K562 (cell line): ENCODE data around the gene LMTK2. TPM values are rescaled to one million over a fixed set of nuclear protein-coding genes. Genes with fewer than 3 reads are reported as not detected.

Experiments
- ATAC-seq: fragments of 200-7000 bp; cut with Tn5 transposase; 3 replicates; pipeline ENCODE4 v1.9.1; 2020; ENCODE audit warnings: moderate library complexity
- BruUV-seq: library from RNA; stranded (reverse); fragments of 400-500 nt; replicated peaks from 2 replicates; lab custom pipeline; 2021; lab: Mats Ljungman, UMichigan
- CTCF ChIA-PET: fragments of 300-600 bp; formaldehyde crosslinking; extraction: SDS; loops from one replicate; lab custom pipeline; 2021; ENCODE audit warnings: low intra/inter-chr PET ratio; lab: Yijun Ruan, JAX
- POLR2A ChIA-PET: fragments of 300-600, 350-650 bp; sonication (Branson Sonifier 250); formaldehyde crosslinking; extraction: SDS; loops from one replicate; lab custom pipeline; 2021; ENCODE audit warnings: antibody characterized with exemption, inconsistent platforms; lab: Yijun Ruan, JAX
- DNase-seq, 4 experiments: peaks; one replicate each; pipeline versions ENCODE4 v3.0.0 to v3.0.0-alpha.2; 2011 to 2018; ENCODE audit warnings: low spot score in 3 of 4, mixed read lengths in 3 of 4; ENCODE audit errors: extremely low read depth in 1 of 4
- FAIRE-seq: peaks from 2 replicates; lab custom pipeline; 2011; peaks lifted over from hg19 to GRCh38; lab: Jason Lieb, UNC
- H2AFZ ChIP-seq: 2 replicates; pipeline ENCODE4 v1.6.0; 2011; ENCODE audit warnings: low read depth, low read length, control low read depth, inconsistent platforms
- H3K27ac ChIP-seq: fragments of 200-600 bp; 3 replicates; pipeline ENCODE4 v1.8.0; 2011; ENCODE audit warnings: low read depth, mild to moderate bottlenecking, control low read depth, inconsistent platforms, low read length, moderate library complexity, mixed read lengths; ENCODE audit errors: extremely low read depth
- H3K27me3 ChIP-seq, 2 experiments: fragments of 300-600 bp in 1 of 2; 2 replicates in 1 of 2; 3 replicates in 1 of 2; pipeline versions ENCODE4 v1.6.0 to v1.8.0; 2011; ENCODE audit warnings: inconsistent platforms in 2 of 2, low read length in 2 of 2, mild to moderate bottlenecking in 1 of 2, mixed read lengths in 1 of 2, moderate library complexity in 1 of 2; ENCODE audit not compliant: control insufficient read depth in 2 of 2, insufficient read depth in 2 of 2
- H3K36me3 ChIP-seq: fragments of 300-600 bp; 3 replicates; pipeline ENCODE4 v1.8.0; 2011; ENCODE audit warnings: mild to moderate bottlenecking, low read length, inconsistent platforms; ENCODE audit not compliant: control insufficient read depth, insufficient read depth
- H3K4me1 ChIP-seq, 2 experiments: fragments of 200-600 bp in 1 of 2; replicated peaks in 1 of 2; 2 replicates in 1 of 2; 3 replicates in 1 of 2; pipeline versions ENCODE4 v1.5.1 to v1.8.0; 2011; ENCODE audit warnings: inconsistent platforms in 2 of 2, low read length in 2 of 2, mild to moderate bottlenecking in 1 of 2, mixed read lengths in 1 of 2, moderate library complexity in 1 of 2; ENCODE audit not compliant: control insufficient read depth in 2 of 2, insufficient read depth in 2 of 2
- H3K4me2 ChIP-seq: 2 replicates; pipeline ENCODE4 v1.6.1; 2011; ENCODE audit warnings: low read length, control low read depth, inconsistent platforms, mixed read lengths; ENCODE audit not compliant: insufficient read depth
- H3K4me3 ChIP-seq: fragments of 200-600 bp; sonication (generic), shearing (Covaris generic); 2 replicates; pipeline ENCODE4 v1.5.1; 2016; ENCODE audit warnings: control low read depth, inconsistent platforms
- H3K79me2 ChIP-seq: fragments of 200-600 bp; 3 replicates; pipeline ENCODE4 v1.8.0; 2011; ENCODE audit warnings: low read length, inconsistent platforms; ENCODE audit not compliant: control insufficient read depth, insufficient read depth
- H3K9ac ChIP-seq, 2 experiments: 2 replicates each; pipeline versions ENCODE4 v1.6.0 to v1.6.1; 2011; ENCODE audit warnings: low read depth in 2 of 2, low read length in 2 of 2, control low read depth in 1 of 2, inconsistent platforms in 1 of 2, mild to moderate bottlenecking in 1 of 2, mixed read lengths in 1 of 2; ENCODE audit not compliant: insufficient read depth in 1 of 2
- H3K9me1 ChIP-seq: one replicate; pipeline ENCODE4 v1.6.0; 2011; ENCODE audit warnings: inconsistent platforms, mild to moderate bottlenecking, low read length, moderate library complexity; ENCODE audit not compliant: control insufficient read depth, insufficient read depth
- H3K9me3 ChIP-seq: replicated peaks from 2 replicates; pipeline ENCODE4 v1.5.1; 2011; ENCODE audit warnings: low read depth, low read length, inconsistent platforms; ENCODE audit not compliant: control insufficient read depth, insufficient read depth
- H4K20me1 ChIP-seq: replicated peaks from 2 replicates; pipeline ENCODE4 v1.6.1; 2011; ENCODE audit warnings: low read length, inconsistent platforms, mixed read lengths; ENCODE audit not compliant: control insufficient read depth, insufficient read depth
- CCNT2 ChIP-seq: IDR thresholded peaks from 2 replicates; pipeline ENCODE4 v1.6.1; 2011; ENCODE audit warnings: borderline replicate concordance, low read depth, mild to moderate bottlenecking, moderate library complexity, mixed read lengths, low read length; ENCODE audit not compliant: insufficient read length; ENCODE audit errors: extremely low read depth
- GATA2 ChIP-seq: sonication (generic); formaldehyde crosslinking; IDR thresholded peaks from 2 replicates; pipeline ENCODE4 v1.4.0; 2020; ENCODE audit warnings: mild to moderate bottlenecking, missing genetic modification reagents
- NBN ChIP-seq: fragments of 450-650 bp; IDR thresholded peaks from 2 replicates; pipeline ENCODE4 v1.6.1; 2016; ENCODE audit warnings: low read depth, mild to moderate bottlenecking
- OTX1 ChIP-seq: fragments of 450-650 bp; formaldehyde crosslinking; IDR thresholded peaks from 2 replicates; pipeline ENCODE4 v1.4.0; 2022; ENCODE audit warnings: mild to moderate bottlenecking
- PCBP2 ChIP-seq: fragments of 200-400 bp; formaldehyde crosslinking; IDR thresholded peaks from 2 replicates; pipeline ENCODE4 v1.6.1; 2018; ENCODE audit warnings: low read length, low read depth, mild to moderate bottlenecking, moderate library complexity; ENCODE audit not compliant: poor library complexity, severe bottlenecking
- POLR2A ChIP-seq: fragments of 450-650 bp; conservative IDR thresholded peaks from 2 replicates; pipeline ENCODE4 v1.6.1; 2016
- POLR2H ChIP-seq: IDR thresholded peaks from 2 replicates; pipeline ENCODE4 v1.6.1; 2016; ENCODE audit warnings: missing genetic modification characterization, low read depth, mild to moderate bottlenecking, control low read depth, missing compliant biosample characterization, moderate library complexity
- PPARD ChIP-seq: fragments of 250-450 bp; sonication (Bioruptor Pico); IDR thresholded peaks from 2 replicates; pipeline ENCODE4 v1.8.0; 2022; ENCODE audit warnings: inconsistent platforms, mild to moderate bottlenecking, moderate library complexity
- TAF7 ChIP-seq: fragments of 450-650 bp; IDR thresholded peaks from 2 replicates; pipeline ENCODE4 v1.6.1; 2016; ENCODE audit warnings: missing genetic modification characterization, missing compliant biosample characterization
- TCF7 ChIP-seq: sonication (generic); IDR thresholded peaks from 2 replicates; pipeline ENCODE4 v1.6.1; 2016; ENCODE audit warnings: antibody characterized with exemption, borderline replicate concordance
- ZNF121 ChIP-seq: sonication (generic); formaldehyde crosslinking; conservative IDR thresholded peaks from 2 replicates; pipeline ENCODE4 v1.8.0; 2022; ENCODE audit warnings: missing genetic modification reagents
- ZNF174 ChIP-seq: fragments of 250-450 bp; sonication (Bioruptor Pico); IDR thresholded peaks from 2 replicates; pipeline ENCODE4 v1.4.0; 2020; ENCODE audit warnings: mild to moderate bottlenecking
- WGBS: fragments of 100-300 bp; shearing (Covaris generic); methylation state at CpG from one replicate; pipeline ENCODE4 v1.1.6; 2016; ENCODE audit warnings: low coverage, mixed read lengths; ENCODE audit not compliant: insufficient coverage; ENCODE audit errors: missing lambda C conversion rate; 5-methylcytosine and 5-hydroxymethylcytosine counted together
- in situ Hi-C: fragments of 300-500 bp; cut with MboI; formaldehyde crosslinking; loops from 4 replicates; pipeline ENCODE4 v1.15.0; 2018; ENCODE audit warnings: inconsistent platforms, mixed read lengths
- intact Hi-C: fragments of 100-400 bp; cut with micrococcal nuclease; formaldehyde crosslinking; loops from 2 replicates; pipeline ENCODE4 v1.14.2; 2022
- polyA plus RNA-seq, 8 experiments: library from polyadenylated mRNA; depleted of rRNA in 4 of 8; stranded (reverse) in 5 of 8; unstranded in 3 of 8; fragments of >200 nt; fragmentation: Nextera tagmentation in 2 of 8; fragmentation: Illumina TruSeq in 1 of 8; extraction: Ambion mirVana in 2 of 8; extraction: Trizol in 1 of 8; gene quantifications; 2 replicates each; pipeline versions ENCODE4 v1.2.1 to v1.2.3, GENCODE V29; 2011 to 2014; ENCODE audit warnings: inconsistent platforms in 1 of 8, missing spikeins in 1 of 8
- total RNA-seq, 7 experiments: library from RNA; depleted of rRNA in 6 of 7; stranded (reverse); fragments of >200 nt in 6 of 7; fragmentation: Illumina TruSeq in 2 of 7; extraction: Trizol in 2 of 7; gene quantifications; 2 replicates each; pipeline versions ENCODE4 v1.2.1 to v1.2.3, GENCODE V29; 2011 to 2021; ENCODE audit warnings: low replicate concordance in 1 of 7

The LMTK2 gene
- total and polyA plus RNA-seq, 9 of the 15 experiments (the other 6 are each of a cell fraction or from before 2014, with no cell fraction given), result 0.78 to 16.4 (median 6.3) TPM

DNA sequence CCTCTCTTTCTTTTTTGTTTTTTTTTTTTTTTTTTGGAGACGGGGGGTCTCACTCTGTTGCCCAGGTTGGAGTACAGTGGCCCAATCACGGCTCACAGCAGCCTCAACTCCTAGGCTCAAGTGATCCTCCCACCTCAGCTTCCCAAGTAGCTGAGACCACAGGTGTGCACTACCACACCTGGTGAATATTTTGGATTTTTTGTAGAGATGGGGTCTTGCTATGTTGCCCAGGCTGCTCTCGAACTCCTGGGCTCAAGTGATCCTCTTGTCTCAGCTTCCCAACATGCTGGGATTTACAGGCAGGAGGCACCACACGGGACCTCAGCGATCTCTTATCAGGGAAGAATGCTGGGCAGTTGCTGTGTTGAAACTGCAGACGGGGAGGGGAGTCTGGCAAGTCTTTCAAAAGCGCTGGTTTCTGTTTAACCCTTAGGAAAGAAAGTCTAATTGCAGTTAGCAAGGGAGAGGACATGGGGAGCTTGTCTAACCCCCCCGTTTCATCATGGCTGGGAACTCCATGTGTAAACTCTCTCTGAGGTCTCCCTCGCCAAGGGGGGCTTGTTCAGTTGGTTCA lies 39.6 kb upstream of the LMTK2 start:
- in situ Hi-C loops, result no loop called here
- FAIRE-seq (no peak), ATAC-seq (no peak), DNase-seq (no peak)
- POLR2A ChIA-PET, result no interaction called here
- CTCF ChIA-PET, result no interaction called here
- Histone ChIP-seq H3K9me3 (no peaks in the 10 kb centered on the region; the same call in 1 of the 2 replicates), H4K20me1 (no peaks in the 10 kb centered on the region), H3K9ac (no peak overlapping the region), H3K9me1 (no peaks in the 10 kb centered on the region), H3K79me2 (no peaks in the 10 kb centered on the region), H3K27me3 (peaks cover 8 to 26% of the 10 kb centered on the region in 2 experiments; a peak in 3 of 5 replicates), H2AFZ (no peak overlapping the region), H3K4me2 (no peak overlapping the region), H3K4me3 (no peak overlapping the region), H3K4me1 (no peaks in the 10 kb centered on the region), H3K36me3 (no peaks in the 10 kb centered on the region), H3K27ac (no peak overlapping the region)
- TF ChIP-seq ZNF121 (CRISPR knock-in tag), result peak; percentile 73; the same call in 1 of the 2 replicates
- no peak for TF ChIP-seq POLR2H (tag)
- WGBS, result 1% methylated on average over 8 of the region's 9 CpGs
- intact Hi-C loops, result no loop called here
- no TSS peak for BruUV-seq

DNA sequence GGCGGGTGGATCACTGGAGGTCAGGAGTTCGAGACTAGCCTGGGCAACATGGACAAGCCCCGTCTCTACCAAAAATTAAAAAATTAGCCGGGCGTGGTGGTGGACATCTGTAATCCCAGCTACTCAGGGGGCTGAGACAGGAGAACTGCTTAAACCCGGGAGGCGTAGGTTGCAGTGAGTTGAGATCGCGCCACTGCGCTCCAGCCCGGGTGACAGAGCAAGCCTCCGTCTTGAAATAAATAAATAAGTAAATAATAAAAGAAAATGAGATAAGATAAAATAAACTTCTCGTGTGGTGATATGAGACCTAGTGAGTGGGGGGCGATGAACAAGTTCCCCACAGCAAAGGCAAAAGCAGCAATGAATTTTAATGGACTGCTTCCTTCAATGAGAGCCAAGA lies 33.6 kb upstream of the LMTK2 start:
- Histone ChIP-seq H2AFZ (no peak overlapping the region), H3K9me3 (no peaks in the 10 kb centered on the region), H3K4me1 (no peaks in the 10 kb centered on the region), H3K36me3 (no peaks in the 10 kb centered on the region), H3K9ac (no peak overlapping the region), H4K20me1 (no peaks in the 10 kb centered on the region), H3K27me3 (peaks cover 11 to 34% of the 10 kb centered on the region in 2 experiments; a peak in 4 of 5 replicates), H3K4me2 (no peak overlapping the region), H3K27ac (no peak overlapping the region), H3K4me3 (no peak overlapping the region), H3K9me1 (no peaks in the 10 kb centered on the region), H3K79me2 (no peaks in the 10 kb centered on the region)
- ATAC-seq, result no peak
- in situ Hi-C loops (no loop called here), intact Hi-C loops (no loop called here)
- CTCF ChIA-PET, result no interaction called here
- POLR2A ChIA-PET, result interaction anchor here (1.1 kb wide), 1 partner anchor 33 kb away, joined by 3 read pairs; no protein-coding TSS in a partner anchor
- BruUV-seq, result no TSS peak
- WGBS, result 32% methylated on average over 14 of the region's 14 CpGs
- no peak for DNase-seq
- FAIRE-seq, result no peak
- TF ChIP-seq PCBP2 (no peak), GATA2 (CRISPR knock-in tag) (no peak), CCNT2 (no peak), ZNF174 (CRISPR knock-in tag) (no peak), TAF7 (tag) (no peak), POLR2A (no peak), NBN (no peak), TCF7 (no peak), OTX1 (CRISPR knock-in tag) (no peak), PPARD (no peak)
